HG03575 (cell line): ENCODE results near the gene CARHSP1.
"Not testable (repeated sequence)": the region's sequence is repeated elsewhere in the genome, so short reads cannot be mapped to it uniquely, and the experiment has no call there.

Experiments
- ATAC-seq: cut with Tn5 transposase; IDR thresholded peaks from one replicate; pipeline ENCODE4 v1.9.1; 2021; ENCODE audit not compliant: unreplicated experiment, insufficient number of reproducible peaks, low FRiP score; ENCODE audit errors: extremely low read depth

Gene CARHSP1

GRCh38 chr16:8877894-8878522 lies 9.2 kb upstream of the CARHSP1 start:
- no peak for ATAC-seq

DNA sequence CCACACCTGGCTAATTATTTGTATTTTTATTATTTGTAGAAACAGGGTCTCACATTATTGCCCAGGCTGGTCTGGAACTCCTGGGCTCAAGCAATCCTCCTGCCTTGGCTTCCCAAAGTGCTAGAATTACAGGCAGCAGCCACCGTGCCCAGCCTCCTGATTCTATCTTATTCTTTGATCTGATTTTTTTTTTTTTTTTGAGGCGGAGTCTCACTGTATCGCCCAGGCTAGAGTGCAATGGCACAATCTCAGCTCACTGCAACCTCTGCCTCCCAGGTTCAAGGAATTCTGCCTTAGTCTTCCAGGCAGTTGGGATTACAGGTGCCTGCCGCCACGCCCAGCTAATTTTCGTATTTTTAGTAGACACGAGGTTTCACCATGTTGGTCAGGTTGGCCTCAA lies 6.5 kb upstream of the CARHSP1 start:
- ATAC-seq: not testable (repeated sequence)

GRCh38 chr16:8874388-8874787 lies 5.6 kb upstream of the CARHSP1 start:
- no peak for ATAC-seq

GRCh38 chr16:8873866-8874195 lies 5.0 kb upstream of the CARHSP1 start:
- not testable (repeated sequence) for ATAC-seq

DNA sequence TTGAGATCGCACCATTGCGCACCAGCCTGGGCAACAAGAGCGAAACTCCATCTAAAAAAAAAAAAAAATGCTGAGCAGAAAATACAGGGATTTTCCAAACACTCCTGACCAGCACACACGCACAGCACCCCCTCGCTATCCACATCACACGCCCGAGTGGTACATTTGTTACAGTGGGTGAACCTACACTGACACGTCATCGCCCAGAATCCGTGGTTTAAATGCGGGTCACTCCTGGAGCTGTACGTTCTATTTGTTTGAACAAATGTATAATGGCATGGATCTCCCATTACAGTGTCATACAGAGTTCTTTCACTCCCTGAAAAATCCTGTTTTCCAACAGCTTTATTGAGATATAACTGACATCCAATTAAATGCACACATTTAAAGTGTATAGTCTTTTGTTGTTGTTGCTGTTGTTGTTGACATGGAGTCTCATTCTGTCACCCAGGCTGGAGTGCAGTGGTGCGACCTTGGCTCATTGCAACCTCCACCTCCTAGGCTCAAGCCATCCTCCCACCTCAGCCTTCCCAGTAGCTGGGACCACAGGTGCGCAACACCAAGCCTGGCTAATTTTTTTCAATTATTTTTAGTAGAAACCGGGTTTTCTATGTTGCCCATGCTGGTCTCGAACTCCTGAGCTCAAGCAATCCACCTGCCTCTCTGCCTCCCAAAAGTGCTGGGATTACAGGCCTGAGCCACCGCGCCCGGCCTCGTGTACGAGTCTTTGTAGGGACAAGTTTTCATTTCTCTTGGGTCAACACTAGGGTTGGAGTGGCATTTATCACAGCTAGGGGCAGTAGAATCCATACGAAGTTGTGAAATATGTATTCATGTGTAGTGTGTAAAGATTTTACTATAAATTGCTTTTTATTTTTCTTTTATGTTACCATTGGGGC lies 4.4 kb upstream of the CARHSP1 start:
- no peak for ATAC-seq

DNA sequence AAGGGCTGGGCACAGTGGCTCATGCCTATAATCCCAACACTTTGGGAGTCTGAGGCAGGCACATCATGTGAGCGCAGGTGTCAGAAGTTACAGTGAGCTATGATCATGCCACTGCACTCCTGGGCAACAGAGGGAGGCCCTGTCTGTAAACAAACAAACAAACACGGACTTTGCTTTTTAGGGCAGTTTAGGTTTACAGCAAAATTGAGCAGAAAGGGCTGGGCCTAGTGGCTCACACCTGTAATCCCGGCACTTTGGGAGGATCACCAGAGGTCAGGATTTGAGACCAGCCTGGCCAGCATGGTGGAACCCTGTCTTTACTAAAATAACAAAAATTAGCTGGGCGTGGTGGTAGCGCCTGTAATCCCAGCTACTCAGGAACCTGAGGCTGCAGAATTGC lies 3.3 kb upstream of the CARHSP1 start:
- no peak for ATAC-seq

- ATAC-seq: not testable (repeated sequence)
Measured at GRCh38 chr16:8869988-8870241, 1.1 kb upstream of the CARHSP1 start.

GRCh38 chr16:8869212-8869987 lies 594 bp upstream of the CARHSP1 start:
- ATAC-seq: no peak

DNA sequence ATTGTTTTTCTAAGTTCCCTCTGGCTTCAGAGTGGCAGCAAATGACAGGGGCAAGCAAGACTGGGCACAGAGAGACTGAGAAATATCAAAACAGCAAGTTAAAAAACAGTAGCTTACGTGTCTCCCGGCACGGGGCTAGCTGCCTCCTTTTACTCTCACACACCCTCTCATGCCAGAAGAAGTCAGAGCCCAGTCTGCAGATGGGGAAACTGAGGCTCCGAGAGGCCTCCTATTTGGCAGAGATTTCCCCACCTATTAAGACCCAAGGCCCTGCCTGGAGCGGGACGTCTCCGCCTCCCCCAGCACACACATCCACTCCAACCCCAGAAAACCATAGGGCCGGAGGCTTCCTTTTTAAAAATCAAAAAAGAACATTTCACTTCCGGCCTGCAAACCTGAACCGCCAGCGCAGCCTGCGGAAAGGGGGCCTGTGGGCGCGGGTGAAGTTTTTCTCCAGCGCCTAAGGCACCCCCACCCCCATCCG lies 832 bp downstream of the CARHSP1 start:
- no peak for ATAC-seq

GRCh38 chr16:8867216-8867931 lies 1.4 kb downstream of the CARHSP1 start:
- no peak for ATAC-seq

- no peak for ATAC-seq
Measured at GRCh38 chr16:8866884-8867215, 2.0 kb downstream of the CARHSP1 start.

DNA sequence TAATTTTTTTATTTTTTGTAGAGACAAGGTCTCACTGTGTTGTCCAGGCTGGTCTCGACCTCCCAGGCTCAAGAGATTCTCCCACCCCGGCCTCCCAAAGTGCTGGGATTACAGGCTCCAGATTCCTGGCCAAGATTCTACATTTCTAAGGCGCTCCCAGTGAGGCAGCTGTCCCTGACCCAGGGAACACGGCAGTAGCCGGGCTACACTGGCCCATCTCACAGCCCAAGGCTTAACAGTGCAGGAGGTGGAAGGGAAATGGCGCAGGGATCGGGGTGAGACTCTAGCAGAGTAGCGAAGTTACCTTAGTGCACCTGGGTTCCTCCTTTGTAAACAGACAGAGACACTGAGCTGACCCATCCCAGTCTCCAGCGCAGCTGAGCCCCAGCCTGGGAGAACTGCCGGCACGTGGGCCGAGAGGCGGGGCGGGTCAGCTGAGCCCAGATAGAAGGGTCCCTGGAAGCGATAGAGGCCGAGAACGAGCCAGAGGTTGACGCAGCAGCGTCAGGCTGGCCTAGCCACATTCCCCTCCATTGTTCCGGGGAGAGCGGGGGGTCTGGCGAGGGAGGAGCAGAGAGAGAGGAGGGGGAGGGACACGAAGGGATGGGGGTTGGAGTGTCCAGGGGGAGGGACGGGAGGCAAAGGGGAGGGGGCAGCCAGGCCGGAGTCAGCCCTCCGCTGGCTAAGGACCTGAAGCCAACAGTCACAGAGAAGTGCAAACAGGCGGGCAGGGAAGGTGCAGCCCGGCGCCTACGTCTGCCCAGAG lies 2.5 kb downstream of the CARHSP1 start:
- ATAC-seq: no peak

GRCh38 chr16:8865145-8865882 lies 3.5 kb downstream of the CARHSP1 start:
- no peak for ATAC-seq

- no peak for ATAC-seq
Measured at GRCh38 chr16:8864480-8865110, 4.2 kb downstream of the CARHSP1 start.

DNA sequence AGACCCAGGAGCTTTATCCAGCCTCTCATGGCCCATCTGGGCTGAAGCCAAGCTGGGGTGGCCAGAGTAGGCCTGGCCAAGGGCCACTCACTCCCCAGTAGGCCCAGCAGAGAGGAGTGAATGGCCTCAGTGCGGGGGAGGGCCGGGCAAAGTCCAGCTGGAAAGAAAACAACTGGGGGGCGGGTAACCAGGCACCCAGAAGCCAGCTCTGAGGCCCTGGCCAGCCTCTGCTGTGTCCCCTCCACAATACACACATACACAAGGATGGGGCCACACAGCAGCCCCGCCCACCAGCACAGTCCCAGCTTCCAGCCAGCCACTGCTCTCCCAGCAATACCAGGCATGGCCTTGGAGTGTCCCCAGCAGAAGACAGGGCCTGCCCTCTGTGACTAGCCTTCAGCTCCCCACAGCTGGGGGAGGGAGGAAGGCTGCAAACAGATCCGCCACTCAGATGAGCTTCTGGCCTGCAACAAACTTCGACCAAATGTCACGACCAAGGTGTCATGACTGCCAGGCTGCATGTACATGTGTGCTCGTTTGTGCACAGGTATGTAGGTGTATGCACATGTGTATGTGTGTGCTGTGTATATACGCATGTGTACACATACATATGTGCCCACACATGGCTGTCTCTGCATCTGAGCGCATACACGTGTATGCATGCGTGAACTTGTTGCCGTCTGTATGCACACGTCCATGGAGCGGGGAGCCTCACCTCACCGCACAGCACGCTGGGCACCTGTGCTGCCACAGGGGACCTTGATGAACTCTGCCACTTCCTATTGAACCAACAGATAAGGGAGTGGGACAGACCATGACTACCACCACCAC lies 5.0 kb downstream of the CARHSP1 start:
- ATAC-seq: no peak

GRCh38 chr16:8862309-8863130 lies 6.3 kb downstream of the CARHSP1 start:
- ATAC-seq: no peak
